ENCODE data around the gene STX18.

DNA sequence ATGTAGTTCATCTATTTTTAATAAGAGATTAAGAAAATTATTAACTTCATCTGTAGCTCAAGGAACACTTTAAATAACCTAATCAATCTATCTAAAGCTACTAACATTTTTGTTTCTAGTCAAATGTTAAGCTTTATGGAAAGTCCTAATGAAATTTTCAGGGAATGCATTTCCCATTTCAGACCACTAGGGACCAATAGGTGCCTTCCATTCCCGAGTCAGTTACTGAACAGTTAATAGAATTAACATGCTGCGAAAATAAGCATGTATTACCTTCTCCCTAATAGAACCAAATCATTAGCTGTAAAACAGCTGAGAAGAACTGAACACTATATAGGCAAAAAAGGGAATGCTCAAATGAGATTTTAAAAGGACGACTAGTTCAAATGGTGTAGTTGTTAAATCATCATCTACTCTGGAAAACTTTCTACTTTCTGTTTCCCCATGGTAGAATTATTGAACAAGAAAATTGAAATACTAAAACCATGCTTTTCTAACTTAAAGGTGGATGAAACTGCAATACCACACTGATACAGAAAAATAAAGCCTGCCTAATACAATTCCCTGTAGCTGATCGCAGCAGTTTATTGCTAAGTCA is 22.5 kb downstream of the STX18 start:
- TF ChIP-seq POLR2AphosphoS5 (IDR thresholded peaks at IDR 0.05) (no peak), POLR2A (IDR thresholded peaks at IDR 0.05) (no peak)
- TF ChIP-seq, protein P1, sequence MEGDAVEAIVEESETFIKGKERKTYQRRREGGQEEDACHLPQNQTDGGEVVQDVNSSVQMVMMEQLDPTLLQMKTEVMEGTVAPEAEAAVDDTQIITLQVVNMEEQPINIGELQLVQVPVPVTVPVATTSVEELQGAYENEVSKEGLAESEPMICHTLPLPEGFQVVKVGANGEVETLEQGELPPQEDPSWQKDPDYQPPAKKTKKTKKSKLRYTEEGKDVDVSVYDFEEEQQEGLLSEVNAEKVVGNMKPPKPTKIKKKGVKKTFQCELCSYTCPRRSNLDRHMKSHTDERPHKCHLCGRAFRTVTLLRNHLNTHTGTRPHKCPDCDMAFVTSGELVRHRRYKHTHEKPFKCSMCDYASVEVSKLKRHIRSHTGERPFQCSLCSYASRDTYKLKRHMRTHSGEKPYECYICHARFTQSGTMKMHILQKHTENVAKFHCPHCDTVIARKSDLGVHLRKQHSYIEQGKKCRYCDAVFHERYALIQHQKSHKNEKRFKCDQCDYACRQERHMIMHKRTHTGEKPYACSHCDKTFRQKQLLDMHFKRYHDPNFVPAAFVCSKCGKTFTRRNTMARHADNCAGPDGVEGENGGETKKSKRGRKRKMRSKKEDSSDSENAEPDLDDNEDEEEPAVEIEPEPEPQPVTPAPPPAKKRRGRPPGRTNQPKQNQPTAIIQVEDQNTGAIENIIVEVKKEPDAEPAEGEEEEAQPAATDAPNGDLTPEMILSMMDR (IDR thresholded peaks at IDR 0.05), result peak; percentile 27 to 53 (median 52)
